ENCODE data around the gene EPB41L4B. TPM values are rescaled to one million over a fixed set of nuclear protein-coding genes. Genes with fewer than 3 reads are reported as not detected.

The EPB41L4B gene
- polyA plus RNA-seq, 1 donor from 2014 or later, result 4.1 TPM

- TF ChIP-seq SMC3 (conservative IDR thresholded peaks at IDR 0.05; ENCODE audit: poor library complexity) (no peak), TAF1 (IDR thresholded peaks at IDR 0.05; ENCODE audit: low read depth) (no peak), POLR2AphosphoS5 (IDR thresholded peaks at IDR 0.05) (no peak), MXI1 (conservative IDR thresholded peaks at IDR 0.05; ENCODE audit: poor library complexity, severe bottlenecking) (no peak), EP300 (conservative IDR thresholded peaks at IDR 0.05; ENCODE audit: poor library complexity, severe bottlenecking) (no peak), EZH2 (IDR thresholded peaks at IDR 0.05; ENCODE audit: borderline replicate concordance, insufficient read depth, low read length, poor library complexity, severe bottlenecking) (no peak), REST (IDR thresholded peaks at IDR 0.05; ENCODE audit: borderline replicate concordance) (no peak), RAD21 (conservative IDR thresholded peaks at IDR 0.05) (no peak), CTCF (IDR thresholded peaks at IDR 0.05; ENCODE audit: poor library complexity, severe bottlenecking) (no peak)
- Histone ChIP-seq H3K79me2 (replicated peaks; ENCODE audit: insufficient read depth, low read length) (no peaks in the 10 kb centered on the region), H3K27ac (ENCODE audit: low read length) (no peak overlapping the region), H3K9me3 (ENCODE audit: low read length) (no peaks in the 10 kb centered on the region), H4K20me1 (ENCODE audit: insufficient read depth) (no peaks in the 10 kb centered on the region), H3F3A (ENCODE audit: insufficient read depth, low read length, poor library complexity, severe bottlenecking) (no peaks in the 10 kb centered on the region), H2AFZ (ENCODE audit: low read depth, low read length) (no peak overlapping the region), H3K27me3 (ENCODE audit: insufficient read depth, low read depth, low read length) (no peaks in the 10 kb centered on the region), H3K9me2 (ENCODE audit: insufficient read depth, low read length) (no peaks in the 10 kb centered on the region), H3K4me2 (ENCODE audit: low read length) (no peak overlapping the region), H3K4me3 (ENCODE audit: low read length) (no peak overlapping the region), H3K36me3 (ENCODE audit: insufficient read depth, low read length) (no peaks in the 10 kb centered on the region), H3K9ac (ENCODE audit: low read length) (no peak overlapping the region)
Measured at GRCh38 chr9:109141375-109141774, 179.5 kb downstream of the EPB41L4B start.

GRCh38 chr9:109139851-109140250 lies 181.0 kb downstream of the EPB41L4B start:
- Histone ChIP-seq H3K9ac (ENCODE audit: low read length) (no peak overlapping the region), H4K20me1 (ENCODE audit: insufficient read depth) (no peaks in the 10 kb centered on the region), H3K79me2 (replicated peaks; ENCODE audit: insufficient read depth, low read length) (no peaks in the 10 kb centered on the region), H3K4me2 (ENCODE audit: low read length) (no peak overlapping the region), H2AFZ (ENCODE audit: low read depth, low read length) (no peak overlapping the region), H3K9me3 (ENCODE audit: low read length) (no peaks in the 10 kb centered on the region), H3K9me2 (ENCODE audit: insufficient read depth, low read length) (no peaks in the 10 kb centered on the region), H3K27ac (ENCODE audit: low read length) (no peak overlapping the region), H3K27me3 (ENCODE audit: insufficient read depth, low read depth, low read length) (no peaks in the 10 kb centered on the region), H3K4me3 (ENCODE audit: low read length) (no peak overlapping the region), H3K36me3 (ENCODE audit: insufficient read depth, low read length) (no peaks in the 10 kb centered on the region), H3F3A (ENCODE audit: insufficient read depth, low read length, poor library complexity, severe bottlenecking) (no peaks in the 10 kb centered on the region)
- TF ChIP-seq EZH2 (IDR thresholded peaks at IDR 0.05; ENCODE audit: borderline replicate concordance, insufficient read depth, low read length, poor library complexity, severe bottlenecking) (no peak), REST (IDR thresholded peaks at IDR 0.05; ENCODE audit: borderline replicate concordance) (no peak), POLR2AphosphoS5 (IDR thresholded peaks at IDR 0.05) (no peak), CTCF (IDR thresholded peaks at IDR 0.05; ENCODE audit: poor library complexity, severe bottlenecking) (no peak), MXI1 (conservative IDR thresholded peaks at IDR 0.05; ENCODE audit: poor library complexity, severe bottlenecking) (no peak), EP300 (conservative IDR thresholded peaks at IDR 0.05; ENCODE audit: poor library complexity, severe bottlenecking) (no peak), RAD21 (conservative IDR thresholded peaks at IDR 0.05) (no peak), TAF1 (IDR thresholded peaks at IDR 0.05; ENCODE audit: low read depth) (no peak), SMC3 (conservative IDR thresholded peaks at IDR 0.05; ENCODE audit: poor library complexity) (no peak)

Measured in neural cell (in vitro differentiated cells).